ENCODE results near the gene TMEM131L. TPM values are rescaled to one million over a fixed set of nuclear protein-coding genes. Genes with fewer than 3 reads are reported as not detected.

TMEM131L gene
- total RNA-seq, 1 donor from 2014 or later: 6.4 TPM

- no peaks in the 10 kb centered on the region for H3K4me1 Mint-ChIP-seq (ENCODE audit: unreplicated experiment)
- H3K27me3 Mint-ChIP-seq (ENCODE audit: unreplicated experiment): peaks cover 8% of the 10 kb centered on the region
- no peaks in the 10 kb centered on the region for H3K36me3 Mint-ChIP-seq (ENCODE audit: unreplicated experiment)
- DNase-seq (ENCODE audit: extremely low spot score, unreplicated experiment): no peak
- H3K27ac Mint-ChIP-seq (ENCODE audit: unreplicated experiment): no peak overlapping the region
- peaks cover 6% of the 10 kb centered on the region for H3K9me3 Mint-ChIP-seq (ENCODE audit: unreplicated experiment)
- TF ChIP-seq, protein P1, sequence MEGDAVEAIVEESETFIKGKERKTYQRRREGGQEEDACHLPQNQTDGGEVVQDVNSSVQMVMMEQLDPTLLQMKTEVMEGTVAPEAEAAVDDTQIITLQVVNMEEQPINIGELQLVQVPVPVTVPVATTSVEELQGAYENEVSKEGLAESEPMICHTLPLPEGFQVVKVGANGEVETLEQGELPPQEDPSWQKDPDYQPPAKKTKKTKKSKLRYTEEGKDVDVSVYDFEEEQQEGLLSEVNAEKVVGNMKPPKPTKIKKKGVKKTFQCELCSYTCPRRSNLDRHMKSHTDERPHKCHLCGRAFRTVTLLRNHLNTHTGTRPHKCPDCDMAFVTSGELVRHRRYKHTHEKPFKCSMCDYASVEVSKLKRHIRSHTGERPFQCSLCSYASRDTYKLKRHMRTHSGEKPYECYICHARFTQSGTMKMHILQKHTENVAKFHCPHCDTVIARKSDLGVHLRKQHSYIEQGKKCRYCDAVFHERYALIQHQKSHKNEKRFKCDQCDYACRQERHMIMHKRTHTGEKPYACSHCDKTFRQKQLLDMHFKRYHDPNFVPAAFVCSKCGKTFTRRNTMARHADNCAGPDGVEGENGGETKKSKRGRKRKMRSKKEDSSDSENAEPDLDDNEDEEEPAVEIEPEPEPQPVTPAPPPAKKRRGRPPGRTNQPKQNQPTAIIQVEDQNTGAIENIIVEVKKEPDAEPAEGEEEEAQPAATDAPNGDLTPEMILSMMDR (IDR thresholded peaks at IDR 0.05): no peak
- H3K4me3 Mint-ChIP-seq (ENCODE audit: unreplicated experiment): no peak overlapping the region
Measured at GRCh38 chr4:153668647-153669046, 202.5 kb downstream of the TMEM131L start.

DNA sequence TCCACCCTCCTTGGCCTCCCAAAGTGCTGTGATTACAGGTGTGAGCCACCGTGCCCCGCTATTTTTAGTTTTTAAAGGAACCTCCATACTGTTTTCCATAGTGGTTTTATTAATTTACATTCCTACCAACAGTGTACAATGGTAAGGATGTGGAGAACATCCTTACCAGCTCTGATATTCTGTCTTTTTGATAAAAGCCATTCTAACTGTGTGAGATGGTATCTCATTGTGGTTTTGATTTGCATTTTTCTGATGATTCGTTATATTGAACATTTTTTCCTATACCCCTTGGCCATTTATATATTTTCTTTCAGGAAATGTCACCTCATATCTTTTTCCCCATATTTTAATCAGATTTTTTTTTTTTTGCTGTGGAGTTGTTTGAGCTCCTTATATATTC, 203.7 kb downstream of the TMEM131L start:
- TF ChIP-seq, protein P1 (IDR thresholded peaks at IDR 0.05): no peak
- Mint-ChIP-seq H3K27ac (ENCODE audit: unreplicated experiment) (no peak overlapping the region), H3K4me3 (ENCODE audit: unreplicated experiment) (no peak overlapping the region), H3K4me1 (ENCODE audit: unreplicated experiment) (no peaks in the 10 kb centered on the region), H3K36me3 (ENCODE audit: unreplicated experiment) (peaks cover 2% of the 10 kb centered on the region), H3K27me3 (ENCODE audit: unreplicated experiment) (peaks cover 8% of the 10 kb centered on the region), H3K9me3 (ENCODE audit: unreplicated experiment) (peaks cover 16% of the 10 kb centered on the region)
- no peak for DNase-seq (ENCODE audit: extremely low spot score, unreplicated experiment)

GRCh38 chr4:153676486-153676885, 210.3 kb downstream of the TMEM131L start:
- H3K9me3 Mint-ChIP-seq (ENCODE audit: unreplicated experiment): peaks cover 20% of the 10 kb centered on the region
- peaks cover 8% of the 10 kb centered on the region for H3K27me3 Mint-ChIP-seq (ENCODE audit: unreplicated experiment)
- DNase-seq (ENCODE audit: extremely low spot score, unreplicated experiment): no peak
- TF ChIP-seq, protein P1 (IDR thresholded peaks at IDR 0.05): no peak
- no peak overlapping the region for H3K4me3 Mint-ChIP-seq (ENCODE audit: unreplicated experiment)
- peaks cover 19% of the 10 kb centered on the region for H3K4me1 Mint-ChIP-seq (ENCODE audit: unreplicated experiment)
- peak overlapping the region; percentile 71 for H3K27ac Mint-ChIP-seq (ENCODE audit: unreplicated experiment)
- H3K36me3 Mint-ChIP-seq (ENCODE audit: unreplicated experiment): peaks cover 8% of the 10 kb centered on the region

GRCh38 chr4:153676984-153677383, 210.8 kb downstream of the TMEM131L start:
- H3K36me3 Mint-ChIP-seq (ENCODE audit: unreplicated experiment): peaks cover 8% of the 10 kb centered on the region
- H3K27me3 Mint-ChIP-seq (ENCODE audit: unreplicated experiment): peaks cover 8% of the 10 kb centered on the region
- TF ChIP-seq, protein P1 (IDR thresholded peaks at IDR 0.05): no peak
- peaks cover 19% of the 10 kb centered on the region for H3K4me1 Mint-ChIP-seq (ENCODE audit: unreplicated experiment)
- H3K9me3 Mint-ChIP-seq (ENCODE audit: unreplicated experiment): peaks cover 20% of the 10 kb centered on the region
- no peak for DNase-seq (ENCODE audit: extremely low spot score, unreplicated experiment)
- H3K27ac Mint-ChIP-seq (ENCODE audit: unreplicated experiment): peak overlapping the region; percentile 71
- H3K4me3 Mint-ChIP-seq (ENCODE audit: unreplicated experiment): no peak overlapping the region

DNA sequence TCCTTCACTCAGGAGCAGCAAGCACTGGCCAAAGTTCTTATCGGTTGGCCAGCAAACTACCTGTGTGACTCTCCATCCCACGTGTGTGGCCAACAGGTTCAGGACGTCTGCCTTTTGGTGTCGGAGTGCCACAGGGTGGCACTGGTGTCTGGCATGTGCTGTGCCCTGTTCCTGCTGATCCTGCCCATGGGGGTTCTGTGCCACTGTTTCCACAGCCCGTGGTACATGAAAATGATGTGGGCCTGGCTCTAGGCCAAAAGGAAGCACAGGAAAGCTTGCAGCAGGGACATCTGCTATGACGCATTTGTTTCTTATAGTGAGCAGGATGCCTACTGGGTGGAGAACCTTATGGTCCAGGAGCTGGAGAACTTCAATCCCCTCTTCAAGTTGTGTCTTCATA, 213.3 kb downstream of the TMEM131L start:
- peaks cover 14% of the 10 kb centered on the region for H3K27me3 Mint-ChIP-seq (ENCODE audit: unreplicated experiment)
- no peak overlapping the region for H3K27ac Mint-ChIP-seq (ENCODE audit: unreplicated experiment)
- H3K4me1 Mint-ChIP-seq (ENCODE audit: unreplicated experiment): peaks cover 22% of the 10 kb centered on the region
- peaks cover 8% of the 10 kb centered on the region for H3K36me3 Mint-ChIP-seq (ENCODE audit: unreplicated experiment)
- no peak for DNase-seq (ENCODE audit: extremely low spot score, unreplicated experiment)
- TF ChIP-seq, protein P1 (IDR thresholded peaks at IDR 0.05): no peak
- H3K9me3 Mint-ChIP-seq (ENCODE audit: unreplicated experiment): peaks cover 12% of the 10 kb centered on the region
- no peak overlapping the region for H3K4me3 Mint-ChIP-seq (ENCODE audit: unreplicated experiment)
